Calu3 (cell line): ENCODE measurements around the gene PCDH20. TPM values are rescaled to one million over a fixed set of nuclear protein-coding genes. Genes with fewer than 3 reads are reported as not detected.

ENCODE experiments used
- BruUV-seq: library from RNA; stranded (reverse); fragments of 400-500 nt; replicated peaks from 2 replicates; lab custom pipeline; 2021; lab: Mats Ljungman, UMichigan
- CTCF ChIA-PET: fragments of 300-600 bp; sonication (Branson Sonifier 250); formaldehyde crosslinking; loops from one replicate; lab custom pipeline; 2022; ENCODE audit warnings: antibody characterized with exemption; lab: Charles Lee
- DNase-seq: peaks from one replicate; pipeline ENCODE4 v3.0.0; 2022
- H3K27ac Mint-ChIP-seq: one replicate; pipeline ENCODE4 v1.8.0; 2022; ENCODE audit warnings: mixed read lengths; ENCODE audit not compliant: unreplicated experiment
- H3K27me3 Mint-ChIP-seq: one replicate; pipeline ENCODE4 v1.8.0; 2022; ENCODE audit warnings: mixed read lengths; ENCODE audit not compliant: unreplicated experiment
- H3K36me3 Mint-ChIP-seq: one replicate; pipeline ENCODE4 v1.8.0; 2022; ENCODE audit warnings: mild to moderate bottlenecking, moderate library complexity, mixed read lengths; ENCODE audit not compliant: insufficient read depth, unreplicated experiment
- H3K4me1 Mint-ChIP-seq: one replicate; pipeline ENCODE4 v1.8.0; 2022; ENCODE audit warnings: mild to moderate bottlenecking, low read depth, mixed read lengths; ENCODE audit not compliant: unreplicated experiment
- H3K4me3 Mint-ChIP-seq: one replicate; pipeline ENCODE4 v1.8.0; 2022; ENCODE audit warnings: mild to moderate bottlenecking, low read depth, moderate library complexity, mixed read lengths; ENCODE audit not compliant: unreplicated experiment
- H3K9me3 Mint-ChIP-seq: one replicate; pipeline ENCODE4 v1.8.0; 2022; ENCODE audit warnings: low read depth, mixed read lengths; ENCODE audit not compliant: unreplicated experiment
- intact Hi-C: fragments of 100-400 bp; cut with micrococcal nuclease; formaldehyde crosslinking; loops from one replicate; pipeline ENCODE4 v1.10.0; 2022; ENCODE audit not compliant: unreplicated experiment
- total RNA-seq: library from RNA; stranded (reverse); gene quantifications from 2 replicates; pipeline ENCODE4 v1.2.3, GENCODE V29; 2022
- TF ChIP-seq, protein P1 (sequence below): fragments of 200-600 bp; IDR thresholded peaks from one replicate; pipeline ENCODE4 v1.8.0; 2022; ENCODE audit warnings: antibody characterized with exemption; ENCODE audit not compliant: unreplicated experiment

The PCDH20 gene
- total RNA-seq, 1 experiment from 2014 or later, result not detected

DNA sequence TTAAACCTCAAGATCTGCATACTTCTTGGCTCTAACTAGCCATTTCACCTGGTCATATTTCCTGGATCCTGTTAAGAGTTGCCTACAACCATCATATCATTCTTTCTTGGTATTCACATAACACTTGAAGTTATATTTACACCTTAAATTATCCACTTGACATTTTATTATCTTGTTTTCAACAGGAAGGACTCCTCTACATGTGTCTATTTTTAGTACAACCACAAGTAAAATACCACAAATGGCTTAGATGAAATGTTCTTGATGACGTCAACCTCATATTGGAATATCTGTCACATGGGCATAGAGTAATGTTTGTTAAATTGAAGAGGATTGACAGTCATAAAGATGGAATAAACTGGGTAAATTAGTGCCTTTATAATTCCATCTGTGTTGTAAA is 9.4 kb downstream of the PCDH20 start:
- Mint-ChIP-seq H3K36me3 (no peaks in the 10 kb centered on the region), H3K27me3 (no peaks in the 10 kb centered on the region), H3K4me1 (no peaks in the 10 kb centered on the region), H3K9me3 (peaks cover 2% of the 10 kb centered on the region), H3K4me3 (no peak overlapping the region), H3K27ac (no peak overlapping the region)
- BruUV-seq, result no TSS peak
- intact Hi-C loops, result loop anchor here (5.0 kb wide), 1 partner anchor 779 kb away; no protein-coding TSS in a partner anchor
- TF ChIP-seq, protein P1, sequence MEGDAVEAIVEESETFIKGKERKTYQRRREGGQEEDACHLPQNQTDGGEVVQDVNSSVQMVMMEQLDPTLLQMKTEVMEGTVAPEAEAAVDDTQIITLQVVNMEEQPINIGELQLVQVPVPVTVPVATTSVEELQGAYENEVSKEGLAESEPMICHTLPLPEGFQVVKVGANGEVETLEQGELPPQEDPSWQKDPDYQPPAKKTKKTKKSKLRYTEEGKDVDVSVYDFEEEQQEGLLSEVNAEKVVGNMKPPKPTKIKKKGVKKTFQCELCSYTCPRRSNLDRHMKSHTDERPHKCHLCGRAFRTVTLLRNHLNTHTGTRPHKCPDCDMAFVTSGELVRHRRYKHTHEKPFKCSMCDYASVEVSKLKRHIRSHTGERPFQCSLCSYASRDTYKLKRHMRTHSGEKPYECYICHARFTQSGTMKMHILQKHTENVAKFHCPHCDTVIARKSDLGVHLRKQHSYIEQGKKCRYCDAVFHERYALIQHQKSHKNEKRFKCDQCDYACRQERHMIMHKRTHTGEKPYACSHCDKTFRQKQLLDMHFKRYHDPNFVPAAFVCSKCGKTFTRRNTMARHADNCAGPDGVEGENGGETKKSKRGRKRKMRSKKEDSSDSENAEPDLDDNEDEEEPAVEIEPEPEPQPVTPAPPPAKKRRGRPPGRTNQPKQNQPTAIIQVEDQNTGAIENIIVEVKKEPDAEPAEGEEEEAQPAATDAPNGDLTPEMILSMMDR, result no peak
- CTCF ChIA-PET, result no interaction called here
- DNase-seq, result no peak

DNA sequence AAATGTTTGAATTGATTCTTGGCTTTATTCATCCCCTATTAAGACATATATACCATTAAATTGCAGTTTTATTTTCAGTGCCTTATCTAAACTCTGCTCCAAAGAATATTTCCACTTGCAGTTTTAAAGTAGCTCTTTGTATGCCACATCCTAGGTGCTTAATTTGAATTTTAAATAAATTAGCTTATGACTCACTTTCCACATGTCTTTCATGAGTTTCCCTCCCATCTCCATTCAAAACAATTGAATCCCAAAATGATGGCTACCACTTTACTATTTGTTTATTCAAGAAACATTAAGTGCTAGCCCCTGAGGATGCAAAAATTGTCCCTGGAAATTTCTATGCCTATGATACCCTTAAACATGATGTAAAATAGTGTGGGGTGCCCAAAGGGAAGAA is 19.5 kb downstream of the PCDH20 start:
- Mint-ChIP-seq H3K27me3 (no peaks in the 10 kb centered on the region), H3K9me3 (peaks cover 10% of the 10 kb centered on the region), H3K36me3 (no peaks in the 10 kb centered on the region), H3K4me3 (no peak overlapping the region), H3K27ac (no peak overlapping the region), H3K4me1 (no peaks in the 10 kb centered on the region)
- intact Hi-C loops, result no loop called here
- no TSS peak for BruUV-seq
- no peak for DNase-seq
- TF ChIP-seq, protein P1, result no peak
- CTCF ChIA-PET, result no interaction called here

DNA sequence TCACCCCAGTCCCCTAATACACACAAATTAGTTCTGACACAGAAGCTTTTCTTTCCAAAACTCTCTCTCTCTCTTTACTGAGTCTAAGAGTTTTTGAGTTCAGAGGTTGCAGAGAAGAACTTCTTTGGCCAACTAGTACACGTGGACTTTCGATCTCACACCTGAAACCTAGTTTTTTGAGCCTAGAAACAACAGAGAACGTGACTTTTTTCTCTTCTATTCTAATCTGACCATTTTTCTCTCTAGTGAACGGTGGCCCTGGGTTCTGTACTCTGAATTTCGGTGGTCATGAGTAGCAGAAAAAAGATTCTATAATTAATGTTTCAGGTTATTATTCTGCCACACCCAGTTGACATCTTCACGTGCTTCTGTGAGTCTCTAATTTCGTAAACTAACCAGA is 24.2 kb downstream of the PCDH20 start:
- CTCF ChIA-PET, result no interaction called here
- H3K36me3 Mint-ChIP-seq, result no peaks in the 10 kb centered on the region
- no peaks in the 10 kb centered on the region for H3K27me3 Mint-ChIP-seq
- BruUV-seq, result no TSS peak
- peaks cover 8% of the 10 kb centered on the region for H3K9me3 Mint-ChIP-seq
- no peak overlapping the region for H3K27ac Mint-ChIP-seq
- H3K4me3 Mint-ChIP-seq, result no peak overlapping the region
- TF ChIP-seq, protein P1, result no peak
- intact Hi-C loops, result no loop called here
- no peaks in the 10 kb centered on the region for H3K4me1 Mint-ChIP-seq
- no peak for DNase-seq

DNA sequence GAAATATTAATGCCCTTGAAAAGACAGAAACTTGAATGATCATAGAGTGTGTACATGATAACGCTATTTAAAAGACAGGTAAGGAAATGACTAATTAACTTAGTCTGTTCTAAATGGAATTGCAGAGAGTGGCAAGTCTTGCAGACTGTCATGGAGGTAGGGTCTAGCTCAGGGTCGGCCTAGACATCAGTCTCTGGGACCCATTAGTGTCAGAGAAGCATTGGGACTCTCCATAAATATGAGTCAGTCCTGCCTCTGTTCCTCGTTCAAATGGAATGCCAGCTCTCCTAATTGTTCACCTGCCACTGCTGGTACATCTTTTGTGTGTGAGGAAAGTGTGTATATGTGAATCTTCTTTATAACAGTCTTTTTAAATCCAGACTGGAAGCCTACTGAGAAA is 28.0 kb downstream of the PCDH20 start:
- DNase-seq, result no peak
- H3K9me3 Mint-ChIP-seq, result no peaks in the 10 kb centered on the region
- CTCF ChIA-PET, result no interaction called here
- BruUV-seq, result no TSS peak
- H3K27me3 Mint-ChIP-seq, result no peaks in the 10 kb centered on the region
- H3K4me3 Mint-ChIP-seq, result no peak overlapping the region
- H3K27ac Mint-ChIP-seq, result no peak overlapping the region
- TF ChIP-seq, protein P1, result no peak
- H3K36me3 Mint-ChIP-seq, result no peaks in the 10 kb centered on the region
- no peaks in the 10 kb centered on the region for H3K4me1 Mint-ChIP-seq
- intact Hi-C loops, result no loop called here
